ENCODE data around the gene SCAF4.

SCAF4 gene

GRCh38 chr21:31711326-31711725 lies 20.6 kb downstream of the SCAF4 start:
- no peak for DNase-seq (ENCODE audit: low spot score)

- peak; percentile 60 for DNase-seq (ENCODE audit: low spot score)
Measured at GRCh38 chr21:31710586-31710985, 21.3 kb downstream of the SCAF4 start.

- no peak for DNase-seq (ENCODE audit: low spot score)
Measured at GRCh38 chr21:31708541-31708940, 23.4 kb downstream of the SCAF4 start.

GRCh38 chr21:31707499-31707898 lies 24.4 kb downstream of the SCAF4 start:
- no peak for DNase-seq (ENCODE audit: low spot score)

- DNase-seq (ENCODE audit: low spot score), result no peak
Measured at GRCh38 chr21:31706562-31706961, 25.4 kb downstream of the SCAF4 start.

GRCh38 chr21:31700040-31700439 lies 31.9 kb downstream of the SCAF4 start:
- no peak for DNase-seq (ENCODE audit: low spot score)

GRCh38 chr21:31698461-31698860 lies 33.5 kb downstream of the SCAF4 start:
- DNase-seq (ENCODE audit: low spot score), result no peak

GRCh38 chr21:31696424-31696823 lies 35.5 kb downstream of the SCAF4 start:
- no peak for DNase-seq (ENCODE audit: low spot score)

GRCh38 chr21:31693222-31693621 lies 38.7 kb downstream of the SCAF4 start:
- no peak for DNase-seq (ENCODE audit: low spot score)

- DNase-seq (ENCODE audit: low spot score), result no peak
Measured at GRCh38 chr21:31688603-31689368, 43.1 kb downstream of the SCAF4 start.

GRCh38 chr21:31687108-31687507 lies 44.8 kb downstream of the SCAF4 start:
- no peak for DNase-seq (ENCODE audit: low spot score)

GRCh38 chr21:31686272-31686915 lies 45.5 kb downstream of the SCAF4 start:
- no peak for DNase-seq (ENCODE audit: low spot score)

GRCh38 chr21:31684918-31685317 lies 47.0 kb downstream of the SCAF4 start:
- no peak for DNase-seq (ENCODE audit: low spot score)

- DNase-seq (ENCODE audit: low spot score), result no peak
Measured at GRCh38 chr21:31683029-31683428, 48.9 kb downstream of the SCAF4 start.

GRCh38 chr21:31682620-31683019 lies 49.3 kb downstream of the SCAF4 start:
- no peak for DNase-seq (ENCODE audit: low spot score)

- DNase-seq (ENCODE audit: low spot score), result no peak
Measured at GRCh38 chr21:31678478-31678877, 53.4 kb downstream of the SCAF4 start.

- no peak for DNase-seq (ENCODE audit: low spot score)
Measured at GRCh38 chr21:31677047-31677446, 54.9 kb downstream of the SCAF4 start.

- no peak for DNase-seq (ENCODE audit: low spot score)
Measured at GRCh38 chr21:31675960-31676359, 56.0 kb downstream of the SCAF4 start.

GRCh38 chr21:31675318-31675717 lies 56.6 kb downstream of the SCAF4 start:
- no peak for DNase-seq (ENCODE audit: low spot score)

GRCh38 chr21:31673321-31673912 lies 58.5 kb downstream of the SCAF4 start:
- no peak for DNase-seq (ENCODE audit: low spot score)

GRCh38 chr21:31671931-31672330 lies 60.0 kb downstream of the SCAF4 start:
- DNase-seq (ENCODE audit: low spot score), result no peak

GRCh38 chr21:31671146-31671716 lies 60.7 kb downstream of the SCAF4 start:
- no peak for DNase-seq (ENCODE audit: low spot score)

- DNase-seq (ENCODE audit: low spot score), result no peak
Measured at GRCh38 chr21:31670070-31670469, 61.8 kb downstream of the SCAF4 start.
